Esophagus (tissue), 2 donors: ENCODE data around the gene SCG3. TPM values are rescaled to one million over a fixed set of nuclear protein-coding genes. Genes with fewer than 3 reads are reported as not detected.

Experiments used
- H3K27ac ChIP-seq, 2 donors: one replicate each; pipeline ENCODE4 v1.5.1; 2013; ENCODE audit warnings: low read depth in 2 of 2, mild to moderate bottlenecking in 2 of 2, inconsistent platforms in 1 of 2, low read length in 1 of 2, moderate library complexity in 1 of 2
- H3K27me3 ChIP-seq, 2 donors: one replicate each; pipeline ENCODE4 v1.6.1; 2013; ENCODE audit warnings: low read length in 2 of 2, control low read depth in 1 of 2, mild to moderate bottlenecking in 1 of 2; ENCODE audit not compliant: insufficient read depth in 2 of 2, control insufficient read depth in 1 of 2
- H3K36me3 ChIP-seq, 2 donors: one replicate each; pipeline ENCODE4 v1.6.1; 2013; ENCODE audit warnings: low read length in 1 of 2; ENCODE audit not compliant: control insufficient read depth in 2 of 2, insufficient read depth in 2 of 2
- H3K4me1 ChIP-seq, 2 donors: one replicate each; pipeline ENCODE4 v1.6.1; 2013; ENCODE audit warnings: low read length in 1 of 2; ENCODE audit not compliant: control insufficient read depth in 2 of 2, insufficient read depth in 2 of 2
- H3K4me3 ChIP-seq, 2 donors: one replicate each; pipeline ENCODE4 v1.5.1; 2013; ENCODE audit warnings: low read length in 2 of 2, mild to moderate bottlenecking in 2 of 2, low read depth in 1 of 2, moderate library complexity in 1 of 2
- H3K9me3 ChIP-seq, 2 donors: one replicate each; pipeline ENCODE4 v1.6.1; 2013; ENCODE audit warnings: mild to moderate bottlenecking in 2 of 2, low read depth in 1 of 2, low read length in 1 of 2, moderate library complexity in 1 of 2; ENCODE audit not compliant: control insufficient read depth in 2 of 2, insufficient read depth in 1 of 2
- WGBS, 2 donors: extraction: QIAGEN DNeasy Blood & Tissue Kit; methylation state at CpG; one replicate each; pipeline ENCODE4 v1.1.7; 2013; 5-methylcytosine and 5-hydroxymethylcytosine counted together
- polyA plus RNA-seq, 2 donors: library from polyadenylated mRNA; stranded (reverse); fragments of 200-250 nt; gene quantifications; one replicate each; pipeline ENCODE4 v1.2.3, GENCODE V29; 2013
- donor health status: healthy with polysubstance abuse.
- donor health status: Bipolar disorder and iron deficiency.

SCG3 gene
- polyA plus RNA-seq, 2 donors = 0.12 TPM; not detected in 1

DNA sequence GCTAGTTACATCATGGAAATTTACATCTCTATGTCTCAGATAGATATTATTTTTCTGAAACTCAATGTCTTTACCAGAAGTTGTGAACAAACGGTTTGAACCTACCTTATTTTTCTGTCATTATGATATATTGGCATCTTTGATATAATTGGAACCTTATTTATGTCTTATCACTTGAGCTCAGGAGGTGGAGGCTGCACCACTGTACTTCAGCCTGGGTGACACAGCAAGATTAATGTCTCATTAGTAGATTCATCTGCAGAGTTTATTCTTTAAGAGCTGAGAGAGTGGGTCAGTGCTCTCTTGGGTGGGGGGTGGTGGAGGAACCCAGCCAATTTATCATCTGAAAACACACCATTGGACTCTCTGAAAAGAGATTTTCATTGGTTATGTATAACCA, 21.4 kb downstream of the SCG3 start:
- Histone ChIP-seq H3K27me3 (peaks cover 0 to 4% of the 10 kb centered on the region in 2 donors), H3K27ac (no peak overlapping the region), H3K4me3 (no peak overlapping the region), H3K9me3 (no peaks in the 10 kb centered on the region), H3K36me3 (no peaks in the 10 kb centered on the region), H3K4me1 (no peaks in the 10 kb centered on the region)
- WGBS, 2 donors = 61 to 70% methylated on average over 1 of the region's 1 CpG

DNA sequence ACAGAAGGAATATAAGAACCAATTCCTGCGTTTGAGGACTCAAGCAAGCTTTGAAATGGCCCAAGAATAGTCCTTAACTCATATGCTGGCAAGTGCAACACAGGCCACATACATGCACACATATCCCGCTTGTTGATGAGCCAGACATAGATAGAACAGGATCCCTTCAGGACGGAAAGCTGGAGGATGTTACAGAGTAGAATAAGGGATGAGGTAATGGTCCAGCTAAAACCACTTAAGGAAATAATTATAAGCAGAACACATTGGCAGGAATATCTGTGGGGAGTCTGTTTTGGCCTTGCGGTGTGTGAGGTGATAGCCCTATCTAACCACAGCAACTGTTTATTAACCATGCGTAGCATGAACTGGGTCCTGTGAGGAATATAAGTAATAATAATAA, 25.0 kb downstream of the SCG3 start:
- 81 to 82% methylated on average over 5 of the region's 5 CpGs for WGBS, 2 donors
- H3K36me3 ChIP-seq = no peaks in the 10 kb centered on the region
- H3K27me3 ChIP-seq = no peaks in the 10 kb centered on the region
- H3K27ac ChIP-seq = no peak overlapping the region
- H3K4me1 ChIP-seq = no peaks in the 10 kb centered on the region
- H3K9me3 ChIP-seq = no peaks in the 10 kb centered on the region
- no peak overlapping the region for H3K4me3 ChIP-seq

DNA sequence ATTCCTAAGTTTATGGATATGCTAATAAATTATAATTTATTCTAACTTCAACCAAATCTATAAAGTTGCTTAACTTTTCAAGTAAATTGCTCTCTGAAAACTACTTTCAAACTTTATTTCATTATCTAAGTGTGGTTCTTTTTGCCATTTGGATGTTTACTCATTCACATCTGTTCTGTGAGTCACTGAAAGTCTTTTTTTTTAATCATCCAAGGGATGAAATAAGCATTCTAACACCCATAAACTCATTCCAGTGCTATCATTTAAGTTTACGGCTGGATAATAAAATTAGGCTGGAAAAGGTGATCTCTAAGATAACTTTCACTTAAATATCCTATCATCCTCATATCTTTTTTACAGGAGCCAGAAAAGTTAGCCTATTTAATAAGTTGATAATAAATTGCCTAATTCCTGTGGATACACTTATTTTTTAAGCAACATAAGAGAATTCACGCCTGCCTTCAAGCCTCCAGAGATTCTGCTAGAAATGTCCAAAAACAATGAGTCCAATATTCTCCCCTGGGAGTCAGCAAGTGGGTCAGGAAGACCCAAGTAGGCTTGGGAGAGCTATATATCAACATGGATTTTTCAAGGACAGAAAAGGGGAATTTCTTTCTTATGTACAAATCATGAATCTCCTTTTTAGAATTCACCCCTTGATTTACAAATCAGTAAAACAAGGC, 25.8 kb downstream of the SCG3 start:
- no peaks in the 10 kb centered on the region for H3K36me3 ChIP-seq
- H3K4me3 ChIP-seq = no peak overlapping the region
- H3K9me3 ChIP-seq = no peaks in the 10 kb centered on the region
- no peaks in the 10 kb centered on the region for H3K27me3 ChIP-seq
- no peak overlapping the region for H3K27ac ChIP-seq
- 75 to 88% methylated on average over 2 of the region's 2 CpGs for WGBS, 2 donors
- H3K4me1 ChIP-seq = no peaks in the 10 kb centered on the region

DNA sequence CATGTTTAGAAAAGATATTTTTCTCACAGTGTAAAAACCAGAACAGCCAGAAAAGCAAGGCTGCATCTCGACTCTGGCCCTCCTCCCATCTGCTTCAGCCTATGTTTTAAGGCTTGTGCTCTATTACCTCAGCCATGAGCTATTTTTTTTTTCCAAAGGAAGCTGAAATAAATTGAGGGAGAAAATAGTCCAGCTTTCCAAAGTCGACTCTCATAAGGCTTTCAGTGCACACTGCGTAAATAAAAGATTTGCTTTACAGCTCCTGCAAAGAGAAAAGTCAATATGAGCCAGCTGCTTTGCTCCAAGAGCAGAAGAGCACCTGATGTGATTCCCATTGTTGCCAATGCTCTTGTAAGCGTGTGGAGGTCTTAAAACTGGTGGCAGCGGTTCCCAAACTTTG, 26.7 kb downstream of the SCG3 start:
- Histone ChIP-seq H3K27ac (no peak overlapping the region), H3K4me3 (no peak overlapping the region), H3K36me3 (no peaks in the 10 kb centered on the region), H3K9me3 (no peaks in the 10 kb centered on the region), H3K4me1 (no peaks in the 10 kb centered on the region), H3K27me3 (no peaks in the 10 kb centered on the region)
- WGBS, 2 donors = 29 to 48% methylated on average over 5 of the region's 5 CpGs

DNA sequence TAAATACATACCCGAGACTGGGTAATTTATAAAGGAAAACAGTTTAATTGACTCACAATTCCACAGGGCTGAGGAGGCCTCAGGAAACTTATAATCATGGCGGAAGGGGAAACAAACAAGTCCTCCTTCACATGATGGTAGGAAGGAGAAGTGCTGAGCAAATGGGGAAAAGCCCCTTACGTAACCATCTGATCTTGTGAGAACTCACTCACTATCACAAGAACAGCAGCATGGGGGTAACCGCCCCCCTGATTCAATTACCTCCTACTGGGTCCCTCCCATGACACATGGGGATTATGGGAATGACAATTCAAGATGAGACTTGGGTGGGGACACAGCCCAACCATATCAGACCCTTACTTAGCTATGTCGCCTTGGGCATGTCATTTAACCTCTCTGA, 27.7 kb downstream of the SCG3 start:
- 95% methylated on average over 5 of the region's 5 CpGs for WGBS, 2 donors
- H3K4me1 ChIP-seq = no peaks in the 10 kb centered on the region
- no peak overlapping the region for H3K27ac ChIP-seq
- H3K4me3 ChIP-seq = no peak overlapping the region
- no peaks in the 10 kb centered on the region for H3K36me3 ChIP-seq
- no peaks in the 10 kb centered on the region for H3K27me3 ChIP-seq
- no peaks in the 10 kb centered on the region for H3K9me3 ChIP-seq

DNA sequence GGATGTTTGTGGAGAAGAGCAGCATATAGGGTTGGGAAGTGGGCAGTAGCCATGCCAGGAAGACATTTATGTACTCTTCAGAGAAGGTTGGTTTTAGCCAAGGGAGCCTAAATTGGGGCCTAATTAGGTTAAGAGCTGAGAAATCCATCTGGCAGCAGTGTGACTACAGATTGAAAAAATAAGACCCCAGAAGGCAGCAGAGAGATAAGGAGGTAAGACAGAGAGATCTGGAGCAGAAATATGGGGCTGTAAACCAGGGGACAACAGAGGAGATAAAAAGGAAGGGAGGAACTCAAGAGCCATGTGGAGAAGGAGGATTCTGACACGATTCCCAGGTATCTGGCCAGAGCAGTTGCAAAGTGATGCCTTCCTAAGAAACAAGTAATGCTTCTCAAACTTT, 32.9 kb downstream of the SCG3 start:
- no peaks in the 10 kb centered on the region for H3K9me3 ChIP-seq
- no peak overlapping the region for H3K27ac ChIP-seq
- WGBS, 2 donors = 84 to 95% methylated on average over 1 of the region's 1 CpG
- no peaks in the 10 kb centered on the region for H3K4me1 ChIP-seq
- H3K4me3 ChIP-seq = no peak overlapping the region
- no peaks in the 10 kb centered on the region for H3K36me3 ChIP-seq
- H3K27me3 ChIP-seq = no peaks in the 10 kb centered on the region

DNA sequence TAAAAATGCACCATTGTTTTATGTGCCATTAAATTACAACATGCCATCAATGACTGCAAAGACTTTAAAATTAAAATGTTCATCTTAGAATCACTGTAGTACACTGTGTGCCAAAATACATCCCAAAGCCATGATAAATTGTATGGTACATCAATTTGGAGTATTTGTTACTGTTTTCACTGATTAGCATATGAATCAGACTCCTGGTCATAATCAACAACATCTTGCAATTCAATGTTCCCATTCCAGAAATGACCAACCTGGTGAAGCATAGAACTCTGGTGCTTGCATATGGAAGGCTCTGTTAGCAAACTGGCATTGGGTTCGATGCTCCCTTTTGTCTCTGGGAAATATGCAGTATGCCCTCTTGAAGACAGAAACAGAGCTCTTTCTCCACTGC, 33.6 kb downstream of the SCG3 start:
- 89 to 97% methylated on average over 1 of the region's 1 CpG for WGBS, 2 donors
- Histone ChIP-seq H3K9me3 (no peaks in the 10 kb centered on the region), H3K4me1 (no peaks in the 10 kb centered on the region), H3K36me3 (no peaks in the 10 kb centered on the region), H3K4me3 (no peak overlapping the region), H3K27ac (no peak overlapping the region), H3K27me3 (no peaks in the 10 kb centered on the region)

DNA sequence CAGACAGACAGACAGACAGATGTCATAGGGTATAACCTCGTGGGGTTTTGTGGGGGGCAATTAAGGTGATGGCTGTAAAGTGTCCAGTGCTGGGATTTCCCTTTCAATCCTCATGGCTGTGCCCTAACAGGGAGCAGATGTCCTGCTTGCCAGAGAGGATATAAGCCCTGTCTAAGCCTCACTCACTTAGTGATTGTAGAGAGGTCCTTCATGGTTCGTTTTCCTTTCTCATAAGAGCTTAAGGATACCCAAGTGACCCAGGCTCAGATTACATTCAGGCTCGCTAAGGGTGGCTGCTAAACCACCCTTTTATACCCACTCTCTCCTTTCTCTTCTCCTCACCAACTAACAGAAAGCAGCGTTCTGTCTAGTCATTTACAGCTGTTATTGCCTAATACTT, 36.9 kb downstream of the SCG3 start:
- Histone ChIP-seq H3K4me1 (no peaks in the 10 kb centered on the region), H3K9me3 (no peaks in the 10 kb centered on the region), H3K4me3 (no peak overlapping the region), H3K27ac (no peak overlapping the region), H3K27me3 (no peaks in the 10 kb centered on the region), H3K36me3 (peaks cover 0 to 5% of the 10 kb centered on the region in 2 donors)
- 62 to 71% methylated on average over 4 of the region's 4 CpGs for WGBS, 2 donors

DNA sequence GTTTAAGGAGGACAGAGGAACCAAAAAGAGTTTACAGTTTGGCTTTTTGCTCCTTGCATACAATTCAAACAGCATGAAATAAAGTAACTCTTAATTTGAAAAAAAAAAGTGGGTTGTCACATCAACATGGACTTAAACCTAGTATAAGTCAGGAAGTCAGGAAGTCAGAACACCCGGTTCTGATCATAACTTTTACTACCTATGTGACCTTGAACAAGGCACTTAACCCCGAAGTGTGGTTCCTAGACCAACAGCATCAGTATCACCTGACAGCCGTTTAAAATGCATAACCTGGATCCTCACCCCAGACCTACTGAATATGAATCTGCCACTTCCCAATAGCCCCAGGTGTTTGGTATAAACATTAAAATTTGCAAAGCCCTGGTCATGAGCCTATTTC, 37.4 kb downstream of the SCG3 start:
- no peaks in the 10 kb centered on the region for H3K9me3 ChIP-seq
- H3K4me1 ChIP-seq = no peaks in the 10 kb centered on the region
- WGBS, 2 donors = 66 to 76% methylated on average over 3 of the region's 3 CpGs
- no peaks in the 10 kb centered on the region for H3K27me3 ChIP-seq
- H3K36me3 ChIP-seq = peaks cover 0 to 5% of the 10 kb centered on the region in 2 donors
- H3K27ac ChIP-seq = no peak overlapping the region
- H3K4me3 ChIP-seq = no peak overlapping the region

DNA sequence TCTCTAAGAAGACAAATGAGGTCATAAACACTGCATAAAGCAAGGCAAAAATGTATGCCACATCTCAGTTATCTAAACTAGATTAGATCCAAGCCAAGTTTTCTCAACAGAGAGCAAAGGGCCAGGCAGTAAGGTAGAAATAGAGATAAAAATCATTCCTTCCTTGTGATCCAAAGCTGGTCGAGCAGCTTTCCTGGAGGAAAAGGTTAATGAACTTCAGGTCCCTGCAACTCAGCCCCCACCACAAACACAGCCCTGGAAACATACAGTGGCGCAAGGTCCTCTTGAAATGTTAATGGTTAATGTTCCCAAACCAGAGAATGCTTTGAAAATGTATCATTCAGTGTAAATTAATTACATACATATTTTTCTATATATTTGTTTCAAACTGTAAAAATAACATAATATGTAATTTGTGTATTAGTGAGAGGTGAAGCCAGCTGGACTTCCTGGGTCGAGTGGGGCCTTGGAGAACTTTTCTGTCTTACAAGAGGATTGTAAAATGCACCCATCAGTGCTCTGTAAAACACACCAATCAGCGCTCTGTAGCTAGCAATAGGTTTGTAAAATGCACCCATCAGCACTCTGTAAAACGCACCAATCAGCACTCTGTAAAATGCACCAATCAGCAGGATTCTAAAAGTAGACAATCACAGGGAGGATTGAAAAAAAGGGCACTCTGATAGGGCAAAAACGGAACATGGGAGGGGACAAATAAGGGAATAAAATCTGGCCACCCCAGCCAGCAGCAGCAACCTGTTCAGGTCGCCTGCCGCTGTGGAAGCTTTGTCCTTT, 39.1 kb downstream of the SCG3 start:
- H3K9me3 ChIP-seq = no peaks in the 10 kb centered on the region
- H3K27me3 ChIP-seq = no peaks in the 10 kb centered on the region
- no peak overlapping the region for H3K27ac ChIP-seq
- no peak overlapping the region for H3K4me3 ChIP-seq
- peaks cover 0 to 5% of the 10 kb centered on the region in 2 donors for H3K36me3 ChIP-seq
- 73 to 91% methylated on average over 8 of the region's 8 CpGs for WGBS, 2 donors
- no peaks in the 10 kb centered on the region for H3K4me1 ChIP-seq
